Stimulated activated CD4-positive, alpha-beta T cell treated with anti-CD3 and anti-CD28 coated beads, Interleukin-2, amount 100 ng/mL, for 4 hours (primary cell): Measurements from ENCODE around the gene PRKCD.

ENCODE experiments used
- DNase-seq: peaks from one replicate; pipeline ENCODE4 v3.0.0-alpha.2; 2020; ENCODE audit warnings: low read depth

PRKCD gene

DNA sequence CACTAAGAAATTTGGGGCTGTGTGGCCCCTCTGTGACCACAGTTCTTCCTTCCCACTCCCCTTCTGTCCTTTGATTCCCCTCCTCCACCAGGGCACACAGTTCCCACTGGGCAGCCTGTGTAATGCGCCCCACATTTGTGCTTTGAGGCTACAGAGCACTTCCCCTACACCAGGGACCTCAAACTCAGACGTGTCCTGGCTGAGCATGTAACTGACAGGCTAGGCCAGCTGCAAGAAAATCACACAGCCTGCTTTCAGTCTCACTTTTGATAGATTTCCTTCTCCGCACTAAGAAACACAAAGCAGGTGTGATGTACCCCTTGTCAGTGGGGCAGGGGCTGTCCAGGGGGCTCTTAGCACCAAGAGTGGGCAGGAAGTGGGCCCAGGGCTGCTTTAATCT lies 29.6 kb downstream of the PRKCD start:
- no peak for DNase-seq

DNA sequence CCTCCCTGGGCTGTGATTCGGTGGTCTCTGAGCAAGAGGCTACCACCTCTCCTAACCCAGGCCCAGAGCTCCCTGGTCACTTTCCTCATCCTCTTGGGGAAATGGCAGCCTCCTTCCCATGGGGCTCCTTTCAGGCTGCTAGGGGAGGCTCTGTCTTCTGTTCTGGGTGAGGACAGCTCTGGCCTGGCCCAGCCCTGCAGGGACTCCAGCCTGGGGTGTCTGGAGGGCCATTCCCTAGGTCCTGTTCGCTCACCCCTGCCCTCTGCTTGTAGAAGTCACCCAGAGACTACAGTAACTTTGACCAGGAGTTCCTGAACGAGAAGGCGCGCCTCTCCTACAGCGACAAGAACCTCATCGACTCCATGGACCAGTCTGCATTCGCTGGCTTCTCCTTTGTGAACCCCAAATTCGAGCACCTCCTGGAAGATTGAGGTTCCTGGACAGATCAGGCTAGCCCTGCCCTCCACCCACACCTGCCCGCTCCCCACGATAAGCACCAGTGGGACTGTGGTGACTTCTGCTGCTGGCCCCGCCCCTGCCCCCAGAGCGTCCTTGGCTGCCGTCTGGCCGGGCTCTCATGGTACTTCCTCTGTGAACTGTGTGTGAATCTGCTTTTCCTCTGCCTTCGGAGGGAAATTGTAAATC lies 30.9 kb downstream of the PRKCD start:
- DNase-seq, result no peak

DNA sequence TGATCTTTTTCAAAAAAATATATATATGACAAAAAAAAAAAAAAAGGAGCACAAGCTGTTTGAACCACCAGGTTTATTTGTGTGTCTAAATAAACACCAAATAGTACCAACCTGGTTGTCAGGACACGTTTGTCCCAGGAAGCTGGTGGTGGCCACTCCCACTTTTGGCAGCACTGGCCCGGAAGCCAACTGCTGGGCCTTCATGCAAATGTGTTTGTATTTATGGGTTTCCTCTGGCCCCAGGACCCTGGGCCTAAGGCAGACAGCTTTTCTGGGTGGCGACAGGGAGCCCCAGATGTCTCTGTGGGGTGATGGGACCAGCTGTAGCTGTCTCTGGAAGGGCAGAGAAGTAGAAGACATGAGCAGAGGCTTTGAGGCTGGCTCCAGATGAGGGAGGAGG lies 31.6 kb downstream of the PRKCD start:
- no peak for DNase-seq

DNA sequence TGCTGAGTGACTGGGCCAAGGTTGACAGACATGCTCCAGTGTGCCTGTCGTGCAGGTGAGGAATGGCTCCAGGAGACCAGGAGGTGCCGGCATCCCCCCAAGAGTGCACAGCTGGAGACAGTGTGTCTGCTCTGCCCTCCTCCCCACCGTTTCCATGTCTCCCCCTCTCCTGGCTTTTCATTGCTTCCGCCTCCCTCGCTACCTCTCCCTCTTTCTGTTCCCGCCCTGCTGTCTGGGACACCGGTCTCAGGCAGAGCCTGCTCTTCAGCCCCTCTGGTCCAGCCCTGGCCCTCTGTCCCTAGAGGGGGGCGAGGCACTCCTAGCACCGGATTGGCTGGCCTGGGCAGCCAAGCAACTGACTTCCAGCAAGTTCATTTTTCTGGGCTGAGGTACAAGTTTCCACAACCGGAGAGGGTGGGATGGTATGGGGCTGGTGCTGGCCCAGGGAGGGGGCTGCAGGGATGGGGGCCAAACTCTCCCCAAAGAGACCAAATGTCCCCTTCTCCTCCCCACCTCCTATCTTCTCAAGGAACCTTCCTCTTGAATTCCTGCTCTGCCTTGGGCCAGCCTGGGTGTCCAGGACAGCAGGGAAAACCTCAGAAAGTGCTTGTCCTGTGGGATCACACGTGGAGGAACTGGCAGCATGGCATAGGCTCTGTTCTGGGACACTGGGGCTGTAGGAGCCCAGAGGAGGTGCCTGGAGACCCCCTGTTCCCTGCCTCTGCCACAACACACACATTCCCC lies 32.6 kb downstream of the PRKCD start:
- DNase-seq, result no peak

DNA sequence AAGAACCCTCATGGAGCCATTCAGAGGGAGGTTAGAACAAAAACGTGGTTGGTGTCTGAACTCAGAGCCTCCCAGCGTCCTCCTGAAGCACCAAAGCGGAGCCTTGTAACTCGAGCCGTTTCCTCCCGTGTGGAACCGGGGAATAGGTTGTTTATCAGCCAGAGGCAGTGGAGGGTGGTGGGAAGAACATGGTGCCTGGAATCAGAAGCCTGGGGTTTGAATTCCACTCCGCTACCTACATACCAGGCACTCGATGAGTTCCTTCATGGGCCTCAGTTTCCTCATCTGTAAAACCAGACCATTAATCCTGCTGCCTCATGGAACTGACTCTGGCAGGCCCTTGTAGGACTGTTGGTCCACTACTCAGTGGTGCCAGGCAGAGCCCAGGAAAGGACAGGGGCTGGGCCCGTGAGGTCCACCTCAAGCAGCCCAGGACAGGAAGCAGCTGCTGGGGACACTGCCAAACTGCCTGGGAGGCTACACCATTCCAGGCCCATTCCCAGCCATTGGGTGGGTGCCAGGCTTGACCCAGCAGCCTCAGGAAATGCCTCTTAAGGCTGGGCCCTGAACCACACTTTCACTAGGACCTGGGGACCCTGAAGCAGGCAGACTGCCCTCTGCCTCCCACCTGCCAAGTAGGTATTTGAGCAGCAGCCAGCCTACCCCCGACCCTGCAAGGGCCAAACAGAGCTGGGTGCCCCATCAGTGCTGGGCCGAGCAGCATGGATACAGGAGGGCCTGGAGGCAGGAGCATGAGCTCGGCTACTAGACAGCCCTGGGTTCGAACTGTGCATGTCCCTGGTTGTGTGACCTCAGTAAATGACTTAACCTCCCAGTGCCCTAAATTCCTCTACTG lies 33.4 kb downstream of the PRKCD start:
- DNase-seq, result no peak

DNA sequence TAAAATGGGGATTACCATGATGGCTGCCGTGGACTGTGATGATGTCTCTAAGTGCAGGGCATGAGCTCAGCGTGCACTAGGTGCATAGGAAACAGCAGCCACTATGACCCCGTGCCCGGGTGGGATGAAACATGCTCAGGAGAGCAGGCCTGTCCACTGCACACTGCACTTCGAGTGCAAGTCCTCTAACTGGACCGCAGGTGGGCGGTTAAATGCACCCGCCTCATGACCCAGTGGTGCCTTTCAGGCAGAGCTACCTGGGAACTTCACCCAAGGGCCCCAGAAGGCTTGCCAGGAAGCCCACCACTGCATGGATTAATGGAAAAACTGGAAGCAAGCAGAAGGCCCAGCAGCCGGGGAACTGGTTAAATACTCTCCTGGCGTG lies 34.0 kb downstream of the PRKCD start:
- DNase-seq, result no peak

DNA sequence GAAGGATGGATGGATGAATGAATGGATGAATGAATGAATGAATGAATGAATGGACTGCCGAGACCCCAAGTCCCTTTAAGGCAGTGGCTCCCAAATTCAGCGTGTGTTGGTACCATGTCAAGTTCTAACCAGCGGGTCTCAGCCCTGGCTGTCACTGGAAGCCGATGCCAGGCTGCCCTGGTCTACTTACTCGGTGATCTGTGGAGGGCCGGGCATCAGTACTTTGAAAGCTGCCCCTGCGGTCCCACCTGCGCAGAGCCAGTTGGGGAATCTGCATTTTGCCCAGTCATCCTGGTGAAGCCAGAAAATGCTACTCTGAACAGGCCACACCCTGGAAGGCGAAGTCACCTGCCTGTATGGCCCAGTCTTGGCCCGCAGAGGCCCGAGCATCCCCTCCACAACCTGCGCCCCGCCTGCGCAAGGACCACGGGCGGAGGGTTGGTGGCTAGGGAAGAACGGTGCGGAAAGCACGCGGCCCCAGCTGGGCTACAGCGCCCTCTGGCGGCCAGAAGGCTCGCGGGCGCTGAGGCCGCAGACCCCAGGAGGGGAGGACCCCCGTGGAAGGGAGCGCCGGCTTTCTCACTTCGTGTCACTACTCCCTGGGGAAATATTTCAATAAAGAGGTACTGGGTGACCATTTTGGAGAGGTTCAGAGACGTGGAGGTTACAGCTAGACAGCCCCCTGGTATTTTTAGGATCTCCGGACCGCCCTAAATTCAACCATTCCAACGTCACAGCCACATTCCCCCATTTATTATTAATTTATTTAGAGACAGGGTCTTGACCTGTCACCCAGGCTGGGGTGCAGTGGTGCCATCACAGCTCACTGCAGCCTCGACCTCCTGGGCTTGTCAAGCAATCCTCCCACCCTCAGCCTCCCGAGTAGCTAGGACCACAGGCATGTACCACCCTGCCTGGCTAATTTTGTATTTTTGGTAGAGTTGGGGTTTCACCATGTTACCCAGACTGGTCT lies 34.9 kb downstream of the PRKCD start:
- DNase-seq, result peak; percentile 26

DNA sequence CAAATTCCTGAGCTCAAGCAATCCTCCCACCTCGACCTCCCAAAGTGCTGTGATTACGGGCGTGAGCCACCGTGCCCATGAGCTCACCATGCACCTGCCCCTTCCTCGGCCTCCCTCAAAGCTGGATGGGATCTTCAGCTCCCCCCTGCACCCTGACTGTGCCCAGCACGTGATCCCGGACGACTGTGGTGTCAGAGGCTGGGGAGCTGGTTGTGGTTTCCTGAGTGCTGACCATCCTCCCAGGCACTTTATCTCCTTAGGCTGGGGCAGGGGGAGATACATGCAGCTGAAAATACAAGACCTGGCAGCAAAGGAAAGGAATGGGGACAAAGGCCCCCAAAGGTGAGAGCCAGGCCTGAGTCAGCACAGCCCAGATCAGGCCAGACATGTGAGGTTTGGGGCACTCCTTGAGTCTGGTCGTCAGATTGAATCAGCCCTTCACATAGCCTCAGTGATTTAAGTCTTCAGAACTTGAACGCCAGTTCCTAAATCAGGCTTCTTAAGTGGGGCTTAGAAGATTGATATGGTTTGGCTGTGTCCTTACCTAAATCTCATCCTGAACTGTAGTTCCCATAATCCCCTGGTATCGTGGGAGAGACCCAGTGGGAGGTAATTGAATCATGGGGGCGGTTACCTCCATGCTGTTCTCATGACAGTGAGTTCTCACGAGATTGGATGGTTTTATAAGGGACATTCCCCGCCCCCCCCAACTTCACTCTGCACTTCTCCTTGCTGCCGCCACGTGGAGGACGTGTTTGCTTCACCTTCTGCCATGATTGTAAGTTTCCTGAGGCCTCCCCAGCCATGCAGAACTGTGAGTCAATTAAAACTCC lies 35.8 kb downstream of the PRKCD start:
- DNase-seq, result peak; percentile 14

DNA sequence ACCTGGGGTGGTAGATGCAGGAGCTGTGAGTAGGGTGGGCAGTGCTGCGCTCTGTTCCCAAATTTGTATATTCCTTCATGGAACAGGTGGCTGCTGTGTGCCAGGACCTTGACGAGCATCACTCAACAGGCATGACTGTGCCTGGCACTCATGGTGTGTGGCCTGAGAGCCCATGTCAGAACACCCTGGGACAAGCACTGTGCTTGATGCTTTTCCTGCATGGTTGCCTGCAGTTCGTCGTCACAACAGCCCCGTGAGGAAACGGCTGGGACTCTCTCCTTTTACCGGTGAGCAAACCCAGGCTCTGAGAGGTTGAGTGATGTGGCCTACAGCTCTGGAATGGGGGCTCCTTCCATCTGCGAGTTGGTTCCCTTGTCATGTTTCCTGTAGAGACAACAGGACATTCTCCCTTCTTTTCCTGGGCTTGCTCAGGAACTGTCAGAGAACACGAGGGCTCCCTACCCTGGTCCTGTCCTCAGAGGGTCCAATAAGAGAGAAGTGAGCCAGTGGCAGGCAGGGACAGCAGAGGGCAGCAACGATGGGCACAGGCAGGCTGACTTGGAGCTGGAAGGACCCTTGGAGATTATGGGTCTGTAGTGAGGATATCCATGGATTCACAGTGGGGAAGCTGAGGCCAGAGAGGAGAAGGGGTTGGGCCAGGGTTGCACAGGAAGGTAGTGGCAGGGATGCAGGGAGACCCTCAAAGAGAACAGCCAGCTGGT lies 37.4 kb downstream of the PRKCD start:
- DNase-seq, result no peak

DNA sequence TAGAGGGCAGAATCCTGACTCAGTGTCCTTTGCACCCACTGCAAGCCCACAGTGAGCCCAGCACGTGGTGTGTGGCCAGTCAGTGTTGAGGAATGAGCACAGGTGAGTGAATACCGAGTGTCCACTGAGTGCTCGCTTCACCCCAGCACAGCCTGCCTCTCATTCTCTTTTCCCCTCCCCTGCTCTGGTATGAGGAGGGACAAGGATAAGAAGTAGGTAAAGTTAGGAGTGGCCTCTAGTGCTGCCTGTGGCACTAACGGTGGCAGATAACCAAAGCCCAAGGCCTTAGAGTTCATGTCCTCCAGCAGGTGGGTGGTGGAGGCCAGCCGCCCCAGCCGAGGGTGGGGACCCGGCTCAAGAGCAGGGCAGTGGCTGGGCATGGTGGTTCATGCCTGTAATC lies 38.0 kb downstream of the PRKCD start:
- DNase-seq, result no peak

DNA sequence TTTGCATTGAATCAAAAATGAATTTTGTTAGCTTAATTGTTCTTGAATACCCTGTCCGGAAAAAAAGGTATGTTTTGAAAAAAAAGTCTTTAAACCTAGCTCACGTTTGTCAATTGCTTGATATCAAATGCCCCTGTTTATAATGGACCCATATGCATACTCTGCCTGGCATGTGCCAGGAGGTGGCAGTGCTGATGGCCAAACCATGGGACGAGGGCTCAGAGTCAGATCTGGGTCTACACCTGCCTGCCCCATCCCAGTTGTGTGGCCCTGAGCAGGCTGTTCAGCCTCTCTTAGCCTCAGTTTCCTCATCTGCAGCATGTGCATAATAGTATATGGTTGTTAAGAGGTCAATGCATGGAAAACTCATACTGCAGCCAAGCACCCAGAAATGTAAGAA lies 38.8 kb downstream of the PRKCD start:
- DNase-seq, result no peak

DNA sequence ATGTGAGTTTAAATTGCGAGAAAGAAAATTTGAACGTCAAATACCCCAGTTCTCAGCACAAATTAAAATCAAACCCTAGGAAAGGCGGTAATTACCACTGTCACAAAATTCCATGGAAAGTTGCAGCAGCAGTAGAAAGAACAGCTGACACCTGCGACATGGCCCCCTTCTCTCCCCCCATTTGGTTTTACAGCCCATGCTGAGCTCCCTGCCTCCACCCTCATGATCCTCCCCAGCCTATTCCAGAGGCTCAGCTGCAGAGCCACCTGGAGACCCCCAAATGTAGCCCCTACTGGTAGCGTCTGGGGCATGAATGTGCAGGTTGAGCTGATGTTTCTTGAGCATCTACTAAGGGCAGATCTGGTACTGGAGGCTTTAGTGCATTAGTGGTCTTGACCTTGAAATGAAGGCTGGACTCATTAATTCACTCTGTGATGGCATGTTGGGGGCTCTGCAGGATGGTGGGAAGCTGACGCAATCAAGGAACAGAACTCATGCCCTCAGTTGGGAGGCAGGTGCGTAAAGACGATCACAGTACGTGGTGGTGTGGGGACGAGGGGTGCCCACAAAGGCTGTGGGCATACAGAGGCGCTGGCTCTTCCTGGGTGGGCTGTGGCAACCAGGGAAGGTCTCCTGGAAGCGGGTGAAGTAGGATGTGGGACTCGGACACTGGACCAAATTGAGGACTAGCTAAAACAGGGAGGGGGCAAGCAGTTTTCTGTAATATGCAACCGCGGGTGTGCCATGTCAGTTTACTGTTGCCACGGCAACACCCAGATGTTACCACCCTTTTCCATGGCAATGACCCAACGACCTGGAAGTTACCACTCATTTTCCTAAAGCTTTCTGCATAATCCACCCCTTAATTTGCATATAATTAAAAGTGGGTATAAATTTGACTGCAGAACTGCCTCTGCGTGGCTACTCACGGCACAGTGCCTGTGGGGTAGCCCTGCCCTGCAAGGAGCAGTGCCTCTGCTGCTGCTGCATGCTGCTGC lies 39.8 kb downstream of the PRKCD start:
- no peak for DNase-seq

DNA sequence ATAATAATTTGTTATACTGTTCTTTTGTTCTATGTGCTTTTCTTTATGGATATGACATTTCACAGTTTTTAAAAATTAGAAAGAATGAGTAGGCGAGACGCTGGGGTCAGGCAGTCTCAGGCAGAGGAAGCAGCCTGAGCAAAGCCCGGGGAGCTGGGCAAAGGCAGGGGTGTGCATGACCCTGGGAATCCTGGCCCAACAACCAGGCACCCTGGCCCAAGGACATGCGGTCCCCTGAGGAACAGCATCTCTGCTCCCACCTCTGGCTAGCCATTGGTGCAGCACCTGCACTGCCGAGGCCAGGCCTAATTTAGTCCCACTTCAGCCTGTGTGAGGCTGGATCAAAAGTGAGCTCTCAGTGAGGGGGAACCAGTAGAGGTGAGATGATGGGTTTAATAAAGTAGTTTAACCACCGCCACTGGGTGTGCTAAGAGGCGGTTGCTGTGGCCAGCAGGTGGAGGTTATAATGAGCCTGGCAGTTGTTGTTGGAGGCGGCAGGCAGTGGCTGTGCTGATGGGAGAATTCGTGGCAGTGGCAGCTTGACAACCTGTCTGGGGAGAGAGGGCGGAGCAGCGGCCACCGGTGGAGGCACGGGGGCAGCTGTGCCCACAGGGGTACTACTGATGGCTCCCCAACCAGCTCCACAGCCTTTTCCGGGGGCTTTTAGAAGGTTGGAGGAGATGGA lies 41.5 kb downstream of the PRKCD start:
- no peak for DNase-seq

DNA sequence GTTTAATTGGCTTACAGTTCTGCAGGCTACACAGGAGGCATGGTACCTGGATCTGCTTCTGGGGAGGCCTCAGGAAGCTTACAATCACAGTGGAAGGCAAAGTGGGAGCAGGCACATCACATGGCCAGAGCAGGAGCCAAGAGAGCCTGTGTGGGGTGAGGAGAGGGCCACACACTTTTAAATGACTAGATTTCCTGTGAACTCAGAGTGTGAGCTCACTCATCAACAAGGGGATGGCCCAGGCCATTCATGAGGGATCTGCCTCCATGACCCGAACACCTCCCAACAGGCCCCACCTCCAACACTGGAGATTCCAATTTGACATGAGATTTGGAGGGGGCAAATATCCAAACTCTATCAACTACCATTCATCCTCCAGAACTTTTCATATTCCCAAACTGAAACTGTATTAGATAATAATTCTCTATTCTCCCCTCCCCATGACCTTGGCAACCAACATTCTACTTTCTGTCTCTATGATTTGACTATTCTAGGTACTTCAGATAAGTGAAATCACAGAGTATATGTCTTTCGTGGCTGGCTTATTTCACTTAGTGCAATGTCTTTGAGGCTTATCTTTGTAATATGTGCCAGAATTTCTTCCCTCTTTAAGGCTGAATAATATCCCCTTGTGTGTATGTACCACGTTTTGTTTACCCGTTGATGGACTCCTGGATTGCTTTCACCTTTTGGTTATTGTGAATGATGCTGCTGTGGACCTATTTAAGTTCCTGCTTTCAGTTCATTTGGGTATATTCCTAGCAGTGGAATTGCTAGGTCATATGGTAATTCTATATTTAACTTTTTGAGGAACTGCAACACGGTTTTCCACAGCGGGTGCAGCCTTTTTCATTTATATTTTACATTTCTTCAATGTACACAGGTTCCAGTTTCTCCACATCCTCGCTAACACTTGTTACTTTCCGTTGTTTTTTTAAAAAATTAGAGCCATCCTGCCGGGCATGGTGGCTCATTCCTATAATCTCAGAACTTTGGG lies 51.0 kb downstream of the PRKCD start:
- no peak for DNase-seq

DNA sequence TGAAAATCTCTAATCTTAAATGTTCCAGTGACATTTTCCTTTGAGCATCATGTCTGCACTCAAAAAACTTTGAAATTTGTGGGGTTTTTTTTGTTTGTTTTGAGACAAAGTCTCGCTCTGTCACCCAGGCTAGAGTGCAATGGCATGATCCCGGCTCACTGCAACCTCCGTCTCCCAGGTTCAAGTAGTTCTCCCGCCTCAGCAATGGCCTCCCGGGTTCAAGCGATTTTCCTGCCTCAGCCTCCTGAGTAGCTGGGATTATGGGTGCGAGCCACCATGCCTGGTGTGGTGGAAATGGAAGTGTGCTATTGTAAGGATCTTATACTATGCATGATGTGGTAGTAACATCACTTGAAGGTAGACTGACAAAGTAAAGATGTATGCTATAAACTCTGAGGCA lies 52.3 kb downstream of the PRKCD start:
- no peak for DNase-seq

DNA sequence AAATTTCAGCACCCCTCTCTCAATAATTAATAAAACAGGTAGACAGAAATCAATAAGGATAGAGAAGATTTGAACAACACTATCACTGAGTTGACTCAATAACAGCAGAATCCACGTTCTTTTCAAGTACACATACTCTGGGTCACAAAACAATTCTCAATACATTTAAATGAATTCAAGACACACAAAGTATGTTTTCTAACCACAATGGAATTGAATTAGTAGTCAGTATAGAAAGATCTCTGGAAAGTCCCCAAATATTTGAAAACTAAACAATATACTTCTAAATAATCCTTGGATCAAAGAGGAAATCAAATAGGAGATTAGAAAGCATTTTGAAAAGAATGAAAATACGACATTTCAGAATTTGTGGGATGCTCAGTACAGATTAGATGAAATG lies 54.8 kb downstream of the PRKCD start:
- DNase-seq, result no peak

DNA sequence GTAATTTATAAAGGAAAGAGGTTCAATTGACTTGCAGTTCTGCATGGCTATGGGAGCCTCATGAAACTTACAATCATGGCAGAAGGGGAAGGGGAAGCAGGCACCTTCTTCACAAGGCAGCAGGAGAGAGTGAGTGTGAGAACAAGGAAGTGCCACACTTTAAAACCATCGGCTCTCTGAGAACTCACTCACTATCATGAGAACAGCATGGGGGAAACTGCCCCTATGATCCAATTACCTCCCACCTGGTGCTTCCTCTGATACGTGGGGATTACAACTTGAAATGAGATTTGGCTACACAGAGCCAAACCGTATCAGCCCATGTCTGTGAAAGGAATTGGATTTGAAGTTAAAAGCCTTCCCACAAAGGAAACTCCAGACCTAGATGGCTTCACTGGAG lies 55.7 kb downstream of the PRKCD start:
- DNase-seq, result no peak
